ENCODE results near the gene ITGAL.

The ITGAL gene

GRCh38 chr16:30567160-30567990 is 94.8 kb downstream of the ITGAL start:
- no peak for DNase-seq (ENCODE audit: low read depth)

DNA sequence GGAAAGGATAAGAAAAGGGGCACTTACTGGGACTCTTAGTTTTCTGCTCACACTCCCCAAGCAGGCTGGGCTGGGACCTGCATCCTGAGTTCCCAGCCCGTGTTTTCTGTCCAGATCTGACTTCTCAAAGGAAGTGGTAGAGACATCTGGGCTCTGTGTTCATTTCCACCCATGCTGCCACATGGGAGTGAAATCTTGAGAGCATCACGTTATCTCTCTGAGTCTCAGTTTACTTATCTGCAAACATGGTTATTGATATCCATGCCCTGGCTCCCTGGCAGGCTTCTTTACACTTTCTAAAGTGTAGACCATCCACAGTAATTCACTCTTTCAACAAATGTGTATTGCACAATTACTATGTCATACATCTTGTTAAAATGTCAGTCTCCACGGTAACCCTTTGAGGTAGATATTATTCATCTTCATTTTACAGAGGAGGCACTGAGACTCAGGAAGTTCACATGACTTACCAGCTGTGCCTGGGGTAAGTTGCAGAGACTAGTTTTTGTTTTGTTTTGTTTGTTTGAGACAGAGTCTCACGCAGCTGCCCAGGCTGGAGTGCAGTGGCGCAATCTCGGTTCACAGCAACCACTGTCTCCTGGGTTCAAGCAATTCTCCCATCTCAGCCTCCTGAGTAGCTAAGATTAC is 95.6 kb downstream of the ITGAL start:
- no peak for DNase-seq (ENCODE audit: low read depth)

DNA sequence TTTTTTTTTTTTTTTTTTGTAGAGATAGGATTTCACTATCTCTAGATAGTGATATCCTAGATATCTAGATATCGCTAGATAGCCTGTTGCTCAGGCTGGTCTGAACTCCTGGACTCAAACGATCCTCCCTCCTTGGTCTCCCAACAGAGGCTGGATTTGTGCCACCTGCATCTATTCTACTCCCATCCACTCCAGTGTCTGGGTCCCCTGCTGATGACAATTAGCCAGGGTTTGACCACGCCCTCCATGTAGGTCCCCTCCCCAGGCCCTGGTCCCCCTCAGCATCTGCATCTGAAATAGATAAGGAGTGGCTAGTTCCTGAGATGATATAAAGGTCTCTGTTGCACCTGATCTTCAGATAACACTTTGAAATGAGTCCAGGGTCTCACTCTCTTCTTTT is 96.7 kb downstream of the ITGAL start:
- no peak for DNase-seq (ENCODE audit: low read depth)

GRCh38 chr16:30569746-30570635 is 97.4 kb downstream of the ITGAL start:
- DNase-seq (ENCODE audit: low read depth), result no peak

GRCh38 chr16:30570636-30571444 is 98.3 kb downstream of the ITGAL start:
- no peak for DNase-seq (ENCODE audit: low read depth)

DNA sequence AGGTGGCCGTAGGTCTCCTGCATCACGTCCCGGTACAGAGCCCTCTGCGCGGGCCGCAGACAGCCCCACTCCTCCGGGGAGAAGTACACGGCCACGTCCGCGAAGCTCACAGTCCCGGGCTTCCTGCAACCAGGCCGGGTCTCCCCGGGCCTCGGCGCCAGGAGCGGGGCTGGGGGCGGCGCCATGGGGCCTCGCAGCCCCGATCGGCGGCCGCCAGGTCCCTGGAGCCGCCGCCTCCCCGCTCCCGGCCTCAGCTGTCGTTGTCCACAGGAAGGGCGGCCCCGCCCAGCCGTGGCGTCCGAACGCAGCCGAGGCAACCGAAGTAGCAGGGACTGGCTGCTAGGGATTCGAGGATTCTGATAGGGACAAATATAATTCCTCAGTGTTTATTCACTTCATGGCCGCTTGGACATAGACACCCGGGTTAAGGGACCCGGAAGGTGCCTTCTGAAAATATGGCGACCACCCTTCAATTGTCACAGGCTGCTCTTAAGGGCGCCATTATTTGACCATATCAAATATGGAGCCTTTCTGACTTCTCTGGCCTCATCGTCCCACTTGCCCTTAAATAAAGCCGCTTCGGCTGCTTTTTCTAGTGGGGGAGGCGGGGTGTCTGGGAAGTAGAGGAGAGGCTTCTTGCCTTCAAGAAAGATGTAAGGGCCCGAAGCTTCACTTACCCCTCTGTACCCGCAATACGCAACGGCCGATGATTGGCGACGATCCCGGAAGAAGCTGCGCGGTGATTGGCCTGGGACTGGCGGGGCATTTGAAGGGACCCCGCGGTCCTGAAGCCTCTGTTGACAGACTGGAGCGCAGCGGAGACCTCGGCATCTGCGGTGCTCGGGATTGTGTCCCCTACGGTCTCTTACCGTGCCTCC is 99.1 kb downstream of the ITGAL start, which contains the start of gene ZNF688:
Gene ZNF688, minus strand, starts transcription at position 270 of the 878 bp plus-strand sequence. Its CDS starts 85 bp downstream, at position 185.
- DNase-seq (ENCODE audit: low read depth), result peak; percentile 88

Measured in activated T-helper 1 cell treated with Interleukin-2 at 50 U/mL for 16 hours (primary cell).